Measurements from ENCODE around the gene SMIM28.

- no peak for TF ChIP-seq POLR2A (IDR thresholded peaks at IDR 0.05)
- no peak for TF ChIP-seq CTCF (IDR thresholded peaks at IDR 0.05)
- TF ChIP-seq POLR2AphosphoS5 (IDR thresholded peaks at IDR 0.05) = no peak
Measured at GRCh38 chr6:138393871-138394783, 16.4 kb downstream of the SMIM28 start.
